SK-N-SH treated with all-trans-retinoic acid at 6 μM for 48 hours (cell line): Measurements from ENCODE around the gene SCGB2B2.

ENCODE experiments used
- ARNTL ChIP-seq: fragments of 450-650 bp; formaldehyde crosslinking; IDR thresholded peaks from 2 replicates; pipeline ENCODE4 v1.5.0; 2020; ENCODE audit warnings: low read depth, mild to moderate bottlenecking, moderate library complexity, borderline replicate concordance
- BACH2 ChIP-seq: fragments of 250-450 bp; sonication (Bioruptor Pico); IDR thresholded peaks from 2 replicates; pipeline ENCODE4 v1.9.0; 2021; ENCODE audit warnings: mild to moderate bottlenecking, borderline replicate concordance
- CREB5 ChIP-seq: fragments of 250-450 bp; sonication (Bioruptor Pico); IDR thresholded peaks from 2 replicates; pipeline ENCODE4 v1.5.1; 2020; ENCODE audit warnings: low read depth, mild to moderate bottlenecking, moderate library complexity
- GLIS3 ChIP-seq: fragments of 250-450 bp; sonication (Bioruptor Pico); IDR thresholded peaks from 2 replicates; pipeline ENCODE4 v1.5.0; 2020; ENCODE audit warnings: mild to moderate bottlenecking, moderate library complexity
- ISL1 ChIP-seq: fragments of 250-450 bp; sonication (Bioruptor Pico); IDR thresholded peaks from 2 replicates; pipeline ENCODE4 v2.1.2; 2022; ENCODE audit warnings: mild to moderate bottlenecking, moderate library complexity
- PPARA ChIP-seq: fragments of 250-450 bp; sonication (Bioruptor Pico); IDR thresholded peaks from 2 replicates; pipeline ENCODE4 v1.5.0; 2020; ENCODE audit warnings: mild to moderate bottlenecking, borderline replicate concordance
- RARB ChIP-seq: fragments of 250-450 bp; sonication (Bioruptor Pico); IDR thresholded peaks from 2 replicates; pipeline ENCODE4 v1.8.0; 2021; ENCODE audit warnings: mild to moderate bottlenecking, moderate library complexity
- TCF4 ChIP-seq: fragments of 250-450 bp; sonication (Bioruptor Pico); IDR thresholded peaks from 2 replicates; pipeline ENCODE4 v1.8.0; 2021; ENCODE audit warnings: mild to moderate bottlenecking, moderate library complexity, borderline replicate concordance
- TOX ChIP-seq: fragments of 250-450 bp; sonication (Bioruptor Pico); IDR thresholded peaks from 2 replicates; pipeline ENCODE4 v1.8.0; 2021; ENCODE audit warnings: mild to moderate bottlenecking, moderate library complexity, borderline replicate concordance
- ZFP3 ChIP-seq: fragments of 250-450 bp; sonication (Bioruptor Pico); IDR thresholded peaks from 2 replicates; pipeline ENCODE4 v1.5.0; 2020; ENCODE audit warnings: mild to moderate bottlenecking, moderate library complexity
- ZFP30 ChIP-seq: fragments of 450-650 bp; formaldehyde crosslinking; IDR thresholded peaks from 2 replicates; pipeline ENCODE4 v1.5.0; 2022; ENCODE audit warnings: mild to moderate bottlenecking, moderate library complexity
- ZNF70 ChIP-seq: fragments of 450-650 bp; formaldehyde crosslinking; IDR thresholded peaks from 2 replicates; pipeline ENCODE4 v1.5.0; 2020; ENCODE audit warnings: mild to moderate bottlenecking, moderate library complexity
- ZNF8 ChIP-seq: fragments of 450-650 bp; formaldehyde crosslinking; IDR thresholded peaks from 2 replicates; pipeline ENCODE4 v1.5.0; 2020; ENCODE audit warnings: mild to moderate bottlenecking, moderate library complexity

GRCh38 chr19:34722353-34722752, 45.4 kb upstream of the SCGB2B2 start:
- TF ChIP-seq PPARA (no peak), ISL1 (CRISPR knock-in tag) (no peak), GLIS3 (CRISPR knock-in tag) (no peak), ZFP30 (CRISPR knock-in tag) (no peak), ZFP3 (CRISPR knock-in tag) (no peak), RARB (CRISPR knock-in tag) (no peak), ARNTL (CRISPR knock-in tag) (no peak), CREB5 (CRISPR knock-in tag) (no peak), ZNF8 (CRISPR knock-in tag) (no peak), TCF4 (CRISPR knock-in tag) (no peak), BACH2 (no peak), ZNF70 (CRISPR knock-in tag) (no peak), TOX (CRISPR knock-in tag) (no peak)
